Stimulated activated CD4-positive, alpha-beta T cell treated with anti-CD3 and anti-CD28 coated beads, Interleukin-15, amount 100 ng/mL, for 48 hours (primary cell): ENCODE measurements around the gene NFKBIE.

ENCODE experiments used
- DNase-seq, 2 donors: peaks; one replicate each; pipeline ENCODE4 v3.0.0-alpha.2; 2020; ENCODE audit warnings: low read depth in 2 of 2

NFKBIE gene

GRCh38 chr6:44258325-44258863 lies 7.0 kb downstream of the NFKBIE start:
- no peak for DNase-seq

- no peak for DNase-seq
Observed at GRCh38 chr6:44257753-44258324, 7.5 kb downstream of the NFKBIE start.

GRCh38 chr6:44257025-44257752 lies 8.2 kb downstream of the NFKBIE start, which contains the start of gene SLC35B2:
SLC35B2 (minus strand) TSS chr6:44257528; CDS start chr6:44257410, 118 bp downstream.
- no peak for DNase-seq

GRCh38 chr6:44256775-44257024 lies 8.7 kb downstream of the NFKBIE start:
- DNase-seq, result no peak

GRCh38 chr6:44255871-44256774 lies 9.2 kb downstream of the NFKBIE start:
- DNase-seq, result no peak

GRCh38 chr6:44255105-44255808 lies 10.1 kb downstream of the NFKBIE start:
- DNase-seq, result no peak

GRCh38 chr6:44254191-44255104 lies 10.9 kb downstream of the NFKBIE start:
- DNase-seq, result no peak

- DNase-seq, result peak in 1 of 2 donors; percentile 68
Observed at GRCh38 chr6:44253307-44254101, 11.8 kb downstream of the NFKBIE start.

GRCh38 chr6:44251576-44252524 lies 13.5 kb downstream of the NFKBIE start:
- no peak for DNase-seq

- DNase-seq, result no peak
Observed at GRCh38 chr6:44250718-44251123, 14.6 kb downstream of the NFKBIE start.

- no peak for DNase-seq
Observed at GRCh38 chr6:44250067-44250717, 15.2 kb downstream of the NFKBIE start.

GRCh38 chr6:44249082-44249748 lies 16.1 kb downstream of the NFKBIE start:
- no peak for DNase-seq

- DNase-seq, result no peak
Observed at GRCh38 chr6:44248579-44248978, 16.8 kb downstream of the NFKBIE start.

- DNase-seq, result peak; percentile 78 to 84
Observed at GRCh38 chr6:44247338-44248302, 17.7 kb downstream of the NFKBIE start.

- peak; percentile 97 to 98 for DNase-seq
Observed at GRCh38 chr6:44246663-44247337, 18.6 kb downstream of the NFKBIE start, which contains the start of gene HSP90AB1. HSP90AB1 (plus strand) TSS chr6:44247101; CDS start chr6:44248630, 1,529 bp downstream.
